Measurements from ENCODE around the gene SMARCD1.
"Not testable (repeated sequence)": the region's sequence is repeated elsewhere in the genome, so short reads cannot be mapped to it uniquely, and the experiment has no call there.

SMARCD1 gene

GRCh38 chr12:50077099-50077498, 8.0 kb upstream of the SMARCD1 start:
- no peak for DNase-seq (ENCODE audit: low read depth)

- no peak for DNase-seq (ENCODE audit: low read depth)
Measured at GRCh38 chr12:50078281-50078680, 6.9 kb upstream of the SMARCD1 start.

- no peak for DNase-seq (ENCODE audit: low read depth)
Measured at GRCh38 chr12:50079771-50080170, 5.4 kb upstream of the SMARCD1 start.

GRCh38 chr12:50081096-50081808, 3.9 kb upstream of the SMARCD1 start:
- DNase-seq (ENCODE audit: low read depth) = no peak

GRCh38 chr12:50082644-50083043, 2.5 kb upstream of the SMARCD1 start:
- DNase-seq (ENCODE audit: low read depth) = no peak

- DNase-seq (ENCODE audit: low read depth) = no peak
Measured at GRCh38 chr12:50083301-50083700, 1.8 kb upstream of the SMARCD1 start.

- DNase-seq (ENCODE audit: low read depth) = not testable (repeated sequence)
Measured at GRCh38 chr12:50084409-50084774, 750 bp upstream of the SMARCD1 start.

- no peak for DNase-seq (ENCODE audit: low read depth)
Measured at GRCh38 chr12:50085615-50086072, 502 bp downstream of the SMARCD1 start.

GRCh38 chr12:50086148-50086547, 1.0 kb downstream of the SMARCD1 start:
- no peak for DNase-seq (ENCODE audit: low read depth)

GRCh38 chr12:50087151-50087550, 2.0 kb downstream of the SMARCD1 start:
- DNase-seq (ENCODE audit: low read depth) = no peak

GRCh38 chr12:50087995-50088394, 2.9 kb downstream of the SMARCD1 start:
- DNase-seq (ENCODE audit: low read depth) = no peak

- DNase-seq (ENCODE audit: low read depth) = no peak
Measured at GRCh38 chr12:50088577-50089335, 3.6 kb downstream of the SMARCD1 start.

- no peak for DNase-seq (ENCODE audit: low read depth)
Measured at GRCh38 chr12:50089730-50090129, 4.6 kb downstream of the SMARCD1 start.

GRCh38 chr12:50090391-50090790, 5.2 kb downstream of the SMARCD1 start:
- DNase-seq (ENCODE audit: low read depth) = no peak

- DNase-seq (ENCODE audit: low read depth) = no peak
Measured at GRCh38 chr12:50097952-50098351, 12.8 kb downstream of the SMARCD1 start.

- no peak for DNase-seq (ENCODE audit: low read depth)
Measured at GRCh38 chr12:50099302-50100008, 14.3 kb downstream of the SMARCD1 start.

GRCh38 chr12:50100561-50100960, 15.4 kb downstream of the SMARCD1 start:
- no peak for DNase-seq (ENCODE audit: low read depth)

- no peak for DNase-seq (ENCODE audit: low read depth)
Measured at GRCh38 chr12:50101663-50102062, 16.5 kb downstream of the SMARCD1 start.

GRCh38 chr12:50102131-50102531, 17.0 kb downstream of the SMARCD1 start:
- DNase-seq (ENCODE audit: low read depth) = no peak

- no peak for DNase-seq (ENCODE audit: low read depth)
Measured at GRCh38 chr12:50102646-50103309, 17.6 kb downstream of the SMARCD1 start.

GRCh38 chr12:50103351-50103750, 18.2 kb downstream of the SMARCD1 start:
- DNase-seq (ENCODE audit: low read depth) = no peak

- DNase-seq (ENCODE audit: low read depth) = no peak
Measured at GRCh38 chr12:50103767-50104321, 18.7 kb downstream of the SMARCD1 start, which contains the start of gene GPD1. Gene GPD1, plus strand, starts transcription at chr12:50104008. Its CDS starts 43 bp downstream, at chr12:50104051.
